ENCODE results near the gene POLA2.

DNA sequence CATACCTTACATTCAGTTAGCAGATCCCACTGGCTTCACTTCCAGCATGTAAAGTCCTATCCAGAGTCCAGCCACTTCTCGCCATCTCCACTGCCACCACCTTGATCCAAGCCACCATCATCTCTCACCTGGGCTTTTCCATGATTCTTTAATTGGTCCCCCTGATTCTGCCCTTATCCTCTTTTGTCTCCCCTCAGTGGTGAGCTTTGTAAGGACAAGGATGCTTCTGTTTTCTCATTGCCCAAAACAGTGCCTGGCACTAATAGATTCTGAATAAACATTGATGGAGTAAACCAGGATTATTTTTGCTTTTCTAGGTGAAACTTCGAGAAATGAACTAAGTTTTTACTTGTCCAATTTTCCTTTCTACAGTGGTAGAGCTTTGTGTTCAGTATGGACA is 4.4 kb downstream of the POLA2 start:
- TF ChIP-seq CTCF (IDR thresholded peaks at IDR 0.05) = no peak
- TF ChIP-seq POLR2A (IDR thresholded peaks at IDR 0.05) = no peak
- no peak for TF ChIP-seq EP300 (IDR thresholded peaks at IDR 0.05)
